Endothelial cell of hepatic sinusoid (primary cell): Measurements from ENCODE around the gene GNG12.
"Not testable (repeated sequence)": the region's sequence is repeated elsewhere in the genome, so short reads cannot be mapped to it uniquely, and the experiment has no call there.

Experiments used
- in situ Hi-C: cut with HindIII; loops from 2 replicates; pipeline ENCODE4 v1.10.0; 2017; ENCODE audit warnings: low sequenced_read_pairs

The GNG12 gene

DNA sequence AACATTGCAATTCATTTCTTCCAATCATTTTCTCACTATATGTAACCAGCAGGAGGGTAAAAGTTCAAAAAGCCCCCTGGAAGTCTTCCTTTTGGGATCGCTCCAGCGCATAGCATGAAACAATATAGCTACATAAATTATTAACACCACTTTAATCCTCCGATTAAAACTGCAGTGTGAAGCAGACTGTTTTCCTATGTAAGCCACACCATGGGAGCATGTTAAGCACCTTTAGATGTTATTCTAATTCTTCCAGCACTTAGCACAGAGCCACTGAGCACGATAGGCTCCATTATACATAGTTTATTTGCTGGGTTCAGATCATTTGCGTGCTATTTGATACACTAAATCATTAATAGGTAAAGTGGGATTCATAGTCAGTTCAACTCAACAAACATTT is 166.6 kb downstream of the GNG12 start:
- in situ Hi-C loops, result no loop called here

DNA sequence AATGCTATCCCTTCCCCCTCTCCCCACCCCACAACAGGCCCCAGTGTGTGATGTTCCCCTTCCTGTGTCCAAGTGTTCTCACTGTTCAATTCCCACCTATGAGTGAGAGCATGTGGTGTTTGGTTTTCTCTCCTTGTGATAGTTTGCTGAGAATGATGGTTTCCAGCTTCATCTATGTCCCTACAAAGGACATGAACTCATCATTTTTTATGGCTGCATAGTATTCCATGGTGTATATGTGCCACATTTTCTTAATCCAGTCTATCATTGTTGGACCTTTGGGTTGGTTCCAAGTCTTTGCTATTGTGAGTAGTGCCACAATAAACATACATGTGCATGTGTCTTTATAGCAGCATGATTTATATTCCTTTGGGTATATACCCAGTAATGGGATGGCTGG is 168.0 kb downstream of the GNG12 start:
- in situ Hi-C loops, result not testable (repeated sequence)

DNA sequence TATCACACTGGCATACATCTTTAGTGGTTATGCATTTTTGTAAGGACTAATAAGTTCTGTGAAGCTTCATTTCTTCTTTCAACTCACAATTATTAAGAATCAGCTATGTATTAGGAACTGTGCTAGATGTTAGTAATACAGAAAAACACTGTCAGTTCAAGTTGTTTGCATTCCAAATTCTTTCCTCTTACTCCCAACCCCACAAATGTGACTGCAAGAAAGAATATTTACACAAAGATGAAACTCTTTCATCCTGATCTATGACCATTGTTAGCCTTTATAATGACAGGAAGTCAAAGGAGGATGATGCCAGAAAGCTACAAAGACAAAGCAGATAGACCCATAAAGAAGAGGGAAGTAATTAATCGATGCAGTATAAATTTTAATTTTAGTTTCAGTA is 169.2 kb downstream of the GNG12 start:
- in situ Hi-C loops, result no loop called here

DNA sequence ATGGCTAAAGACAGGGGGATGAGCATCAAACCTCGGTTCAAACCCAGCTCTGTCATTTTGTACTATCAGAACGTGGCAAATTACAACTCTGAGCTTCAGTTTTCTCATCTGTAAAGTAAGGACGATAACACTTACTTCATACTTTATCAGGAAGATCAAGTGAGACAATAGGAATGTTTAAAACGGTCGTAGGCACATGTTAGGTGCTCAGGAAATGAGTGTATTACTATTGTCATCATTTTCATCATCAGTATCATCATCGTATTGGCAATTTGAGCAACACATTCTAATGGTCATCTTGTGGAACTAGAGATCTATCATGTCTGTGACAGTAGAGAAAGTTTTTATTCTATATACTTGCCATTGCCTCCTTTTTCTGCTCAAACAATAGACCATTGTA is 170.4 kb downstream of the GNG12 start:
- in situ Hi-C loops, result no loop called here

DNA sequence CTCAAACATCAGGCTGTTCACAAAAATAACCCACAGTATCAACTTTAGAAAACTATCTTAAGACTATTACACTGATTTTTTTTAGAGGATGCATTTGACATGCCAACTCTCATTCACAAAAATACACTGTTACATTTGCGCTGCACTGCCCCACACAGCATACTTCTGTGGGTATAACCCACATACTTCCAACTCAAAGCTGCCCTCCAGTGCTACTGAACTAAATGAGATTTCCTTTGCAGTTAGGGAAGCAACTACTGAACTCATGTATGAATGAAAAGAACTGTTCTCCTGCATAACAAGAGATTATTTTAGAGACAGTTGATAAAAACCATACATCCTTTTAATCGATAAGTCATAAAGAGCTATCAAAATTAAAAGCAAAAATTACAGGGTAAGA is 174.0 kb downstream of the GNG12 start:
- in situ Hi-C loops, result no loop called here

DNA sequence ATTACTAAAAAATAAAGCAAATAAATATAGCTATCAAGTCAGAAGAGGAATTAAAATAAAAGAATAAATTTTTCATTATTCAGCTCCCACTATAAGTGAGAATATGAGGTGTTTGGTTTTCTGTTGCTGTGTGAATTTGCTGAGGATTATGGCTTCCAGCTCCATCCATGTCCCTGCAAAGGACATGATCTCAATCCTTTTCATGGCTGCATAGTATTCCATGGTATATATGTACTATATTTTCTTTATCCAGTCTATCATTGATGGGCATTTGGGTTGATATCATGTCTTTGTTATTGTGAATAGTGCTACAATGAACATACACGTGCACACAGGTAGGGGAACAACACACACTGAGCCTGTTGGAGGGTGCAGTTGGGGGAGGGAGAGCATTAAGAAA is 176.1 kb downstream of the GNG12 start:
- in situ Hi-C loops, result not testable (repeated sequence)

DNA sequence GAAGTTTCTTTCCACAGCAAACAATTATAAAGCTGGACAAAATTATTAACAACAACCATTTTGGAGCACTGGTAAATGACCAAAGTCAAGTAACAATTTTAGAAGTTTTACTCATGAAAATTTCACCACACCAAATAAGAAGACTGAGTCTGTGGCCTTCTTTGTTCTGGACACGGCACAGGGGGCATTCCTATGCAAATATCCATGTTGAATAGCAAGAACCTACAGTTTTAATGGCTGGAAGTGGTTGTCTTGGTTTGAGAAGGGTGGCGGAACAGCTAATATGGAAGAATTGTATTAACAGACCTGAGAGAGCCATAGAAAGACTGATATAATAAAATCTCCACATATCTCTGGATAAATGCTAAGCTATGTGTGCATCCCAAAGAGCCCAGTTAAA is 177.7 kb downstream of the GNG12 start:
- in situ Hi-C loops, result no loop called here

DNA sequence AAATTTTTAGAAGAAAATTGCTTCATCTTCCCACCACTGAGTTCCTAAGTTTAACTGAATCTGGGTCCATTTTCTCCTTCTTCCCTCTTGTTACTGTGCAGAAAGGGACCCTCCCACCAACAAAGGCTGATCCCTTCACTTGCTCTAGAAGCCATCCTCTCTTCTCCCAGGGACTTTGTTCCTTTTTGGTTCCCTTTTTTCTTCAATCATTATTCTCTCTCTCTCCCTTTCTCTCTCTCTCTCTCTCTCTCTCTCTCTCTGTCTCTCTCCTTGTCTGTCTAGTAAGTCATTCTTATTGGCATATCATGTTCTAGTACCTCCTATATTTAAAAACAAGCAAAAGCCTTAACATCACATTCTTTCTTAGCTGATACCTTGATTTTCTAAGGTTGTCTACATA is 180.0 kb downstream of the GNG12 start:
- in situ Hi-C loops, result no loop called here

DNA sequence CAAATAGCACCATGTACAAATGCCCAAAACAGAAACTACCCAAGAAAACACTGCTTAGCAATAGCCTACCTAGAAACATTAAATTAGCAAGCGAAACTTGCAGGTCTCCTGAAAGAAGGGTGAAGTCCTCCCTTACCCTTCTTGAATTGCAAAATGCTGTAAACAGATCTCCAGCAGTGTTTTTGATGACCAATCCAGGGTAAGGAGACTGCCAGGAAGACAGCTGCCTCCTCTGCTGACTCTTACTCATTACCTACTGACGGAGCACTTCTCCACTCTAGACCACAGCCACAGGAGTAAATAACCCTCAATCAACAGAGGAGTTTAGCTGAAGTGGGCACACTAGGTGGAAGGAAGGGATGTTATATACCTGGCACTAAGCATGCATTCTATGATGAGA is 180.5 kb downstream of the GNG12 start:
- in situ Hi-C loops, result no loop called here
